Glomerular endothelial cell (primary cell): ENCODE results near the gene ADGRV1. TPM values are rescaled to one million over a fixed set of nuclear protein-coding genes. Genes with fewer than 3 reads are reported as not detected.
"Not testable (repeated sequence)": the region's sequence is repeated elsewhere in the genome, so short reads cannot be mapped to it uniquely, and the experiment has no call there.

ENCODE experiments used
- DNase-seq: peaks from one replicate; pipeline ENCODE4 v3.0.0-alpha.2; 2011; ENCODE audit warnings: low read depth, low spot score; ENCODE audit errors: extremely low read depth
- total RNA-seq: library from RNA; depleted of rRNA; stranded (reverse); fragments of >200 nt; gene quantifications from 2 replicates; pipeline ENCODE4 v1.2.3, GENCODE V29; 2015

The ADGRV1 gene
- total RNA-seq, 1 donor from 2014 or later: 0.12 TPM

DNA sequence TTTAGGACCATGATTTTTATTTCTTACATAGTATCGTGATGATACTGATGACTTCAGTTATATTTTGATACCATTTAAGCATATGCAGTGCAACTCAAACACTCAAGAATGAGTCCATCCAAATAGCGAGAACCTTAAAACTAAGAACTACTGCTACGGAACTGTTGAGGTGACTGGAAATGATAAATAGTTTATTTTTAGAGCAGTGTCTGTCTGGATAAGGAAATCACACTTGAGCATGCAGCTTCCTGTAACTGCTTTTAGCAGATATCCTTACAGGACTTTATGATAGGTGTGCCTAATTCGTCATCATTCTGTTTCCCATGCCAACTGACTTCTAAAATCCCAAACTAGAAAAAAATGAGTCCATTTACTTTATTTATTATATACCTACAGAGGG is 85.5 kb downstream of the ADGRV1 start:
- DNase-seq: no peak

DNA sequence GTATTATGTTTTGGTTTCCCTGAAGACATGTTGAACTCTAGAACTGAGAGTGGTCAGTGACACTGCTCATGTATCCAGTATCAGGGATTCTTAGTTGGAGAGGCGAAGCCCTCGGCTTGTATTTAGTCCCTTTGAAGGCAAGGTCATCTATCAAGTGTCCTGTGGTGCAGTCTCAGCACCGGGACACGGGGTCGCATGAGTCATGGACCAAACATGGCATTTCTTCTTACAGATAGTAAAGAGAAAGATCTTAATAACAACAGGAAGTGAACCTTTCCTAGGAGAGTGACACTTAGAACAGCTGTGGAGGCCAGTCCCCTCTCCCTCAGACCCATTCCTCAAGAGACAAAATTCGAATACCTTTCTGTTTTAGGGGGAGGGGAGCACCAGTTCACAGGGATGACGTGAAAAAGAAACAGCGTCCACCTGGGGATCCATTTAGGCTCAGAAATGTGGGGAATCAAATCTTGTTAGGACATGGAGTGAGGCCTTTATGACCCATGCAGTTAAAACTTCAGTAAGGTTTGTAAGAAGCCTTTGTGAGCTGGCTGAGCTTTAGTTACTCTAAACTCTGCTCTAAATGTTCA is 86.5 kb downstream of the ADGRV1 start:
- no peak for DNase-seq

DNA sequence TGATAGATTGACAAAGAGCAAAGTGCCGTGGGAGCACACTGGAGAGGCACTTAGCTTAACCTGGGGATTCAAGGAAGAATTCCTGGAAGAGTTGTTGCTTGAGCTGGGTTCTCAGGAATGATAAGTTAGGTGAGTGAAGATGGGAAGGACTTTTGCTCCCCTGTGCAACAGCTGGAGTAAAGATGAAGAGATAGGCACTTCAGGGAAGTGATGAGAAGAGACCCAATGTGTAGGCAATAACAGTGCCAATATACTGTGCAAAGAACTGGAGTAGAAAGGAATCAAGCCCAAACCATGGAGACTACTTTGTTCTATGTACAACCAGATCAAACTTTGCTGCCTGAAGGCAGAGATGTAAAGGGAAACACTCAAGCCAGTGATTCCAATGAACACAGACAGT is 92.2 kb downstream of the ADGRV1 start:
- DNase-seq: no peak

DNA sequence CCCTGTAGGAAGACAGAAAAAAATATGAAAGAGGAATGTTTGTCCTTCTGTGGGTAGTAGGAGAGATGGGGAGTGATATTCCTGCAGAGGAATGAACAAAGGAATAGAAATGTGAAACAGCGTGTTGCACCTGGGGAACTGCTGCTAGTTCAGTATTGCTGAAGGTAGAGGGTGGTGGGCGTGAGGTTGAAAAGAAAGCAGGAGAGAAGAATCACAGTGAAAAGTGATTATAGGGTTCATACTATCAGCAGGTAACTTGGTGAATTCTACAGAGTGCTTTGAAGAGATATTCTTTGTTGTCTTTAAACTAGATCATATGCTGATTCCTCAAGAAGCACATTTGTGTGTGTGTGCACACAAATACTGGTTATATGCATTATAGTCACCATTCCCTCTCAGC is 95.6 kb downstream of the ADGRV1 start:
- no peak for DNase-seq

DNA sequence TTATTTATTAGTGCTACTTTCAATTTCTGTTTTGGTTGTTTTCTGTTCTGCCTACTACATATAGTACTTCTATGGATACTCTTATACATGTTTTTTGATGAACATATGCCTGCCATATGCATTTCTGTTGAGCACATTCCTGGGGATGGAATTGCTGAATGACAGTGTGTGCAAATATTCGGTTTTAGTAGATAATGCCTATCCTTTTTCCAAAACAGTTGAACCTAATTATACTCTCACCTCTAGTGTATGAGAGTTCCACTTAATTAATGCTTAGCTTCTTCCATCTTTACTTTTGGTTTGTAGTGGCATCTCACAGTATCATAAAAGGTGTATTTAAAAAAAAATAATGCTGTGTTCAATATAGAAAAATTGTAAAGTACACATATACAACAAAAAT is 96.8 kb downstream of the ADGRV1 start:
- no peak for DNase-seq

DNA sequence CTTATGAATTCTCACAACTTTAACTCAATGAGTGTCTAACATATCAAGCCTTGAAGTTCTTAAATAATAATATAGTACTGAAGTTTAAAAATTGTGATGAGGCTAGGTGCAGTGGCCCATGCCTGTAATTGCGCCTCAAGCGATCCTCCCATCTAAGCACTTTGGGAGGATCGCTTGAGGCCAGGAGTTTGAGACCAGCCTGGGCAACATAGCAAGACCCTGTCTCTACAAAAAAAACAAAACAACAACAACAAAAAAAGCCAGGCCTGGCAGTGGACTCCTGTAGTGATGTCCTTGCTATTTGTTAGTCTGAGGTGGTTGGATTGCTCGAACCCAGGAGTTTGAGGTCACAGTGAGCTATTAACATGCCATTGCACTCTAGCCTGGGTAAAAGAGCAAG is 98.4 kb downstream of the ADGRV1 start:
- DNase-seq: no peak

DNA sequence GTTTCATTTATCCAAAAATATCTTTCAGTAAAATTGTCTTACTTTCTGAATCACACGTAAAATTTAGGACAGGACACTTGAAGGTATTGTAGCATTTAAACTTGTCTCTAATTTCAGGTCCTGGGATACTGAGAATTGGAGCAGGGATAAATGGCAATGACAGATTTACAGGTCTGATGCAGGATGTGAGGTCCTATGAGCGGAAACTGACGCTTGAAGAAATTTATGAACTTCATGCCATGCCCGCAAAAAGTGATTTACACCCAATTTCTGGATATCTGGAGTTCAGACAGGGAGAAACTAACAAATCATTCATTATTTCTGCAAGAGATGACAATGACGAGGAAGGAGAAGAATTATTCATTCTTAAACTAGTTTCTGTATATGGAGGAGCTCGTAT is 99.2 kb downstream of the ADGRV1 start:
- no peak for DNase-seq

DNA sequence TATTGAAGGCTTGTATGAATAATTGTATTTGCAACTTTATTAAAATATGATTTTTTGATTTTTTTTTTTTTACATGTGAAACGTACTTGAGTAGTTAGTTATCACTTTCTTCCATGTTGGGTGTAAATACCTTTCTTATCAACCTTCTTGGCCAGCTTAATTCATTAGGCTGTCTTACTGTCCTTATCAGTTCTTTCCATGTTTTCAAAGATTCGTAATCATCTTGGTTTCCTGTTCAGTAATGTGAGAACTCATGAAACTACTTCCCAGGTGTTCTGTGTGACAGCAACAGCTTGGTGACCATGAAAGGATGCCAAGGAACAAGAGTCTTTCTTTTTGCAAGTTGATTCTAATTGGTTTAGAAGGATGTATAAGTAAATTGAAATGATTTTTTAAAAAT is 100.0 kb downstream of the ADGRV1 start:
- no peak for DNase-seq

DNA sequence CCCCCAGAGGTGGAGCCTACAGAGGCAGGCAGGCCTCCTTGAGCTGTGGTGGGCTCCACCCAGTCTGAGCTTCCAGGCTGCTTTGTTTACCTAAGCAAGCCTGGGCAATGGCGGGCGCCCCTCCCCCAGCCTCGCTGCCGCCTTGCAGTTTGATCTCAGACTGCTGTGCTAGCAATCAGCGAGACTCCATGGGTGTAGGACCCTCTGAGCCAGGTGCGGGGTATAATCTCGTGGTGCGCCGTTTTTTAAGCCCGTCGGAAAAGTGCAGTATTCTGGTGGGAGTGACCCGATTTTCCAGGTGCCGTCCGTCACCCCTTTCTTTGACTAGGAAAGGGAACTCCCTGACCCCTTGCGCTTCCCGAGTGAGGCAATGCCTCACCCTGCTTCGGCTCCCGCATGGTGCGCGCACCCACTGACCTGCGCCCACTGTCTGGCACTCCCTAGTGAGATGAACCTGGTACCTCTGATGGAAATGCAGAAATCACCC is 109.5 kb downstream of the ADGRV1 start:
- DNase-seq: not testable (repeated sequence)

DNA sequence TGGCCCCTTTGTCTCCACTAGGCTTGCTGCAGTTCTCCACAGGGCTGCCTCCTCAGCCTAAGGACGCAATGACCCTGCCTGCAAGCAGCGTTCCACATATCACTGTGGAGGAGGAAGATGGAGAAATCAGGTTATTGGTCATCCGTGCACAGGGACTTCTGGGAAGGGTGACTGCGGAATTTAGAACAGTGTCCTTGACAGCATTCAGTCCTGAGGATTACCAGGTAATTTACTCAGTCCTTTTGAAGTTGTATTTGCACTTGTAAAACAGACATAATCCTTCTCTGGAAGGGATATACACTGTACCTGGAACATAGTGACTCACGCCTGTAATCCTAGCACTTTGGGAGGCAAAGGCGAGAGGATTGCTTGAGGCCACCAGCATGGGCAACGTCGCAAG is 116.6 kb downstream of the ADGRV1 start:
- DNase-seq: no peak

DNA sequence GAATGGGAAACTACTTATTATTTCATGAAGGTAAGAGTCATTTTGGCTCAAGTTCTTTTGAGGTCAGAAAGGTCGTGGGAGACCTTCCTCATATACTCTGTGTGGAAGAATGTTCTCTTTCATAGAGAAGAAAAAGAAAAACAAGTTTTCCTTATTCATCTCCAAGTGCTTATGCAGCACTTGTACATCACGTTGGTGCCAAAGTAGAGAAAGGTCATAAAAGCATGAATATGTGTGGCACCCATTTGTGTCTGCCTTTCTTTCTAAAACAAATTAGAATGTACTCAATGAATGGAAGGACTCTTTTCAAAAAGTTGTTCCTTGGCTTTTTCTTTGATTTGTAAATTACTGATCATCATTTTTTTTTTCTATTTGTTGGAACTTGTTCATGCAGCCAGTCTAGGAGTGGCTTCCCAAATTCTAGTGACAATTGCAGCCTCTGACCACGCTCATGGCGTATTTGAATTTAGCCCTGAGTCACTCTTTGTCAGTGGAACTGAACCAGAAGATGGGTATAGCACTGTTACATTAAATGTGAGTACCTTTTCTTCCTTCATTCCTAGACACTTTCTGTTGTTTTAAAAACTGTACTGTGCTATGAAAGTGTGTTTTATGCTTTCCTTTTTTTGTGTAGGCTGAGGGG is 122.4 kb downstream of the ADGRV1 start:
- no peak for DNase-seq

DNA sequence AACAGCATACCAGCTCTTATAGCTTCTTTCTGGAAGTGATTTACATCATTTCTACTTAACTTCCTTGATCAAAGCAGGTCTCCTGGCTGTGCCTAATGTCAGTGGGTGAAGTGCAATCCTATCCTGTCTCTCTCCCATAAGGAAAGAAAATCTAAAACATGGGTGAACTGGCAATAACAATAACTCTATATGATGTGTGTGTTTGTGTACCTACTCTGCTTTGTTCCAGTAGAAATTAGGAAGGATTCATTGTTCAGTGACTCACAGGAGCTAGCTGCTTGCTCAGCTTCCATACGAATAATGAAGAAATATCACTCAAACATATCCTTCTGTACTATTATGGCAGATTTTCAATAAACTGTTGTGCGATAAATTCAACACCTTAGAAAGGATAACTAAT is 123.7 kb downstream of the ADGRV1 start:
- DNase-seq: no peak

DNA sequence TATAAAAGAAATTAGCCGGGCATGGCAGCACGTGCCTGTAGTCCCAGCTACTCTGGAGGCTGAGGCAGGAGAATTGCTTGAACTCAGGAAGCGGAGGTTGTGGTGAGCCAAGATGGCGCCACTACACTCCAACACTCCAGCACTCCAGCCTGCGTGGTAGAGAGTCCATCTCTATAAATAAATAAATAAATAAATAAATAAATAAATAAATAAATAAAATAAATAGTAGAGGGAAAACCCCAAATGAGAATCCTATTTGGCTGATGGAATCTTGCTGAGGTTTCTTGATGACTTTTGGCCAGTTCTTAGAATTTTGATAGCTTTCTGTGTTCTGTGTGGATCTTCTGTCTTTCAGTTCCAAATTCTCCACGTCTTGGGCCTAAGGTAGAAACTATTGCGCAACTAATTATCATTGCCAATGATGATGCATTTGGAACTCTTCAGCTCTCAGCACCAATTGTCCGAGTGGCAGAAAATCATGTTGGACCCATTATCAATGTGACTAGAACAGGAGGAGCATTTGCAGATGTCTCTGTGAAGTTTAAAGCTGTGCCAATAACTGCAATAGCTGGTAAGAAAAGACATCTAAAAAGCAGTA is 126.9 kb downstream of the ADGRV1 start:
- no peak for DNase-seq

DNA sequence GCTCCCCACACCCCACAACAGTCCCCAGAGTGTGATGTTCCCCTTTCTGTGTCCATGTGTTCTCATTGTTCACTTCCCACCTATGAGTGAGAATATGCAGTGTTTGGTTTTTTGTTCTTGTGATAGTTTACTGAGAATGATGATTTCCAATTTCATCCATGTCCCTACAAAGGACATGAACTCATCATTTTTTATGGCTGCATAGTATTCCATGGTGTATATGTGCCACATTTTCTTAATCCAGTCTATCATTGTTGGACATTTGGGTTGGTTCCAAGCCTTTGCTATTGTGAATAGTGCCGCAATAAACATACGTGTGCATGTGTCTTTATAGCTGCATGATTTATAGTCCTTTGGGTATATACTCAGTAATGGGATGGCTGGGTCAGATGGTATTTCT is 127.8 kb downstream of the ADGRV1 start:
- DNase-seq: not testable (repeated sequence)

DNA sequence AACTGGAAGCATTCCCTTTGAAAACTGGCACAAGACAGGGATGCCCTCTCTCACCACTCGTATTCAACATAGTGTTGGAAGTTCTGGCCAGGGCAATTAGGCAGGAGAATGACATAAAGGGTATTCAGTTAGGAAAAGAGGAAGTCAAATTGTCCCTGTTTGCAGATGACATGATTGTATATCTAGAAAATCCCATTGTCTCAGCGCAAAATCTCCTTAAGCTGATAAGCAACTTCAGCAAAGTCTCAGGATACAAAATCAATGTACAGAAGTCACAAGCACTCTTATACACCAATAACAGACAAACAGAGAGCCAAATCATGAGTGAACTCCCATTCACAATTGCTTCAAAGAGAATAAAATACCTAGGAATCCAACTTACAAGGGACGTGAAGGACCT is 128.9 kb downstream of the ADGRV1 start:
- DNase-seq: not testable (repeated sequence)

DNA sequence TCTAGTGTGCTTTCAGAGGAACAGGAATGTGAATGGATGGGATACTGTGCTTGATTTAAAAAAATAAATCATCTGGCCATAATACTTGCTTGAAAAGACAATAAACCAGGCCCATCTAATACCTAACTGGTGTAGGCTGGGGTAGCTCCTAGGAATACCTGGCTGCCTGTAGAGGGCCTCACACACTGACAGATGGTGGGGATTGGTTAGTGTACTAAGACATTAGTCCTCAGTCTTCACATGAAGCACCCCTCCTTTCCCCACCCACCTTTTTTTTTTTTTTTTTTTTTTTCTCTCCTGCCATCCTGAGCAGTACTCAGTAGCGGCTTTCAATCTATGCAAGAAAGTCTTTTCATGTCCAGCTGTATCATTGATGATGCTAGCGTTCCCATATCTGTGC is 130.5 kb downstream of the ADGRV1 start:
- no peak for DNase-seq

DNA sequence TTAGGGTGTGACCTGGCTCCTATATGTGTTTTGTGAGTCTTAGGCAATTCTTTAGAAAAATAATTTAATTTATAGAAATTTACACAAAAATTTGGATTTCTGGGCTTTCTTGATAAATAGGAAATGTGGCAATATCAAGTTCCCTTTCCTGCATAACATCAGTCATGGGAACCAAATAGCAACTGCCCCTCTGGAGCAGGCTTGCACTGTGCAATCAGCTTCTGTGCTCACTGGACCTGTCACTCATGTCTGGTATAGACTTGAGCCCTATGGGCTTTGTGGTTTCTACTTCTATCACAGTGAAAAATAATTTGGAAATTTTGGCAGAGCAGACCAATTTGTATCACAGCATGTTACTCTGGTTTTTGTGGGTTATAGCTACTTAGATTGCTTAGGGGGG is 131.7 kb downstream of the ADGRV1 start:
- no peak for DNase-seq

DNA sequence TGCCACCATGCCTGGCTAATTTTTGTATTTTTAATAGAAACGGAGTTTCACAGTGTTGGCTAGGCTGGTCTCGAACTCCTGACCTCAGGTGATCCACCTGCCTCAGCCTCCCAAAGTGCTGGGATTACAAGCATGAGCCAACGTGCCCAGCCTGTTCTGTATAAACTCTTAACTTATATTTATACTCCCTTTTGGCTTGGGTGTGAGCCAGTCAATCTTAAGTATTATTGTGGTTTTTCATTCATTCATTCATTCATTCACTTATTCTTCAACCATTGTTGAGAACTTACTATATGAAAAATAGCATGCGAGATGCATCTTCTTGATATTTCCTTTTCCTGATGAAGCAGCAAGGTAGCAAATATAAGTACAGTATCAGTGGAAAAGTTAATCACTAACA is 132.9 kb downstream of the ADGRV1 start:
- DNase-seq: no peak

DNA sequence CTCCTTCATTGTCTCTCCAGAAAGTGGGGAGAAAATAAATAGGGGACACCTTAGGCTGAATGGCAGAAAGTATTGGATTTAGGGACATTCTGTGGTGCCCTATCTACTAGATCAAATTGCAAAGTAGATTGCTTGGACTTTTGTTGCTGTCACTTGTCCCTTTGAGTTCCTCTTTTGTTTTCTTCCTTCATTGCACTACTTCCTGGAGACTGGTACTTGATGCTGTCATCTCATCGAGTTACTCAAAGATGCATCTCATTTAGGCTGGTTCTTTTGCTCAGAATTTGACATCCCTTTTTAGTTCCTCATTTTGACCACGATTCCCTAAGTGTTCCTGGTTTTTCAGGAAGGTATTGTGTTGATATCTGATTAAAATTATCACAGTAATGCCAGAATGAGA is 137.6 kb downstream of the ADGRV1 start:
- no peak for DNase-seq

DNA sequence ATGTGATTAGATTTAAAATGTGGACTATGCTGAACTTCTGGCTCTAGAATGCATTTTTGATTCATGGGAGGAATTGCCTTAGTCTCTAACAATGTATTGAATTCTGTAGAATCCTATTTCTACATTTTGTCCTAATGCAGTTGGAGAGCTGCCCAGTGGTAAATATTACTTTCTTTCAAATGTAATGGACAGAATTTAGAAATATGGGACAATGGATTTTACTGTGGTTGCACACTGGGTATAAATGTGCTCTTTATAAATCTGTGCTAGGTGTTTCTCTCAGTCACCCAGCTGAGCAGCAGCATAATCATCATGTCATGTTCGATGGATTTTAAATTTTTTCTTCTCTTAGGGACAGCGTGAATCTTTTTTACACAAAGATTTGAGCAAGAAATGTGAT is 141.7 kb downstream of the ADGRV1 start:
- DNase-seq: no peak

DNA sequence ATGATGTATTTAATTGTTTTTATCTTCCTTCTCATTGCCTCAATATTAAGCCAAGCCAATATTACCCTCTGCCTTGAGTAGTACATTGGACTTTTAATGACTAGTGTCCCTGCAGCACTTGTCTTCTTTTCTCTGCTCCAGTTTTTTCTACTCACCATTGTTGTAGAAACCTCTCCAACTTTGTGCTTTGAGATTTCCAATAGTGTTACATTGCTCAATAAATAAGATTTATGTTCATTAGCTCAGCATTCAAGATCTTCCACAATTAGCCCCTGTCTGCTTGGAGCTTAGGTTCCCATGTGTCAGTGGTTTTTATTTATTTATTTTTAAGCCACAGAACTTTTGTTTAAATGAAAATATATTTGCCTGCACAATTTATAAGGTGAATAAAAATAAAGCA is 145.3 kb downstream of the ADGRV1 start:
- DNase-seq: no peak

DNA sequence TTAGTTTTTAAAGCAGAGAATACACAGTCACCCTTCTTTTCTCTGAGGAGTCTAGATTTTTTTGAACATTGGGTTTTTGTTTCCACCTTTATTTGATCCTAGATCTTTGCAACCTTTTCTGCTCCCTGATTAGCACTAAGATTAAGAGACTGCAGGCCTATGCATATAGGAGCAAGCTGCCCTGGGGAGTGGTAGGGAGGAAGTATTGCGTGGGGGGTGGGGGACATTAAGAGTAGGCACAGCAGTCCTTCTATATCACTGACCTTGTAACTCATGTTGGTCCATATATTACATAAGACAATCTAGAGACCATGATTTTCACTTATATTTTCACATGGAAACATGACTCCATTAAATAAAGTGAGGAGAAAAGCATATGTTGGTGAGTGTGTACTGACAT is 149.1 kb downstream of the ADGRV1 start:
- no peak for DNase-seq
